ENCODE results near the gene ZNF160. TPM values are rescaled to one million over a fixed set of nuclear protein-coding genes. Genes with fewer than 3 reads are reported as not detected.

Gene ZNF160
- total RNA-seq, 6 donors from 2014 or later = 25.0 to 150 (median 48.5) TPM

- H3K36me3 ChIP-seq = peaks cover 14 to 42% (median 36%) of the 10 kb centered on the region in 4 donors
- DNase-seq = peak in 1 of 2 donors; percentile 42
- 83 to 85% methylated on average over 19 of the region's 19 CpGs for WGBS, 2 donors
Measured at GRCh38 chr19:53091413-53092254, 11.6 kb downstream of the ZNF160 start.

GRCh38 chr19:53088091-53088490, 15.1 kb downstream of the ZNF160 start:
- Histone ChIP-seq H3K27me3 (no peaks in the 10 kb centered on the region), H3K36me3 (peaks cover 36 to 72% (median 60%) of the 10 kb centered on the region in 4 donors), H3K27ac (peak overlapping the region in 3 of 4 donors; percentile 44 to 82 (median 74)), H3K4me3 (no peak overlapping the region), H3K4me1 (peaks cover 0 to 3% (median 0%) of the 10 kb centered on the region in 4 donors), H3K9me3 (no peaks in the 10 kb centered on the region)
- ATAC-seq (ENCODE audit: low FRiP score in 2 of 2) = no peak
- no peak for DNase-seq
- 72 to 84% methylated on average over 6 of the region's 6 CpGs for WGBS, 2 donors
- peak in 1 of 4 donors; percentile 29 for TF ChIP-seq EP300 (IDR thresholded peaks at IDR 0.05)
- TF ChIP-seq POLR2A (IDR thresholded peaks at IDR 0.05) = no peak
- no peak for TF ChIP-seq CTCF (IDR thresholded peaks at IDR 0.05)
- no peak for TF ChIP-seq POLR2AphosphoS5 (IDR thresholded peaks at IDR 0.05)

More at GRCh38 chr19:53091413-53092254, 11.6 kb downstream of the ZNF160 start:
- no peak for ATAC-seq (ENCODE audit: low FRiP score in 2 of 2)
- H3K4me3 ChIP-seq = no peak overlapping the region
- TF ChIP-seq POLR2AphosphoS5 (IDR thresholded peaks at IDR 0.05) (no peak), POLR2A (IDR thresholded peaks at IDR 0.05) (no peak), CTCF (IDR thresholded peaks at IDR 0.05) (no peak), EP300 (IDR thresholded peaks at IDR 0.05) (no peak)
- H3K9me3 ChIP-seq = no peaks in the 10 kb centered on the region
- H3K27me3 ChIP-seq = no peaks in the 10 kb centered on the region
- peaks cover 0 to 3% (median 1%) of the 10 kb centered on the region in 4 donors for H3K4me1 ChIP-seq
- H3K27ac ChIP-seq = no peak overlapping the region

GRCh38 chr19:53086949-53087348, 16.3 kb downstream of the ZNF160 start:
- H3K36me3 ChIP-seq = peaks cover 36 to 82% (median 60%) of the 10 kb centered on the region in 4 donors
- peaks cover 0 to 3% (median 0%) of the 10 kb centered on the region in 4 donors for H3K4me1 ChIP-seq
- TF ChIP-seq EP300 (IDR thresholded peaks at IDR 0.05) = peak; percentile 10 to 71 (median 60)
- TF ChIP-seq CTCF (IDR thresholded peaks at IDR 0.05) = no peak
- TF ChIP-seq POLR2A (IDR thresholded peaks at IDR 0.05) = no peak
- peak; percentile 34 to 68 for TF ChIP-seq POLR2AphosphoS5 (IDR thresholded peaks at IDR 0.05)
- no peaks in the 10 kb centered on the region for H3K27me3 ChIP-seq
- peak overlapping the region; percentile 17 to 82 (median 72) for H3K27ac ChIP-seq
- peaks cover 0 to 3% (median 0%) of the 10 kb centered on the region in 4 donors for H3K9me3 ChIP-seq
- no peak overlapping the region for H3K4me3 ChIP-seq
- 36 to 52% methylated on average over 5 of the region's 5 CpGs for WGBS, 2 donors
- no peak for ATAC-seq (ENCODE audit: low FRiP score in 2 of 2)
- DNase-seq = peak in 1 of 2 donors; percentile 43

- Histone ChIP-seq H3K4me3 (no peak overlapping the region), H3K4me1 (peaks cover 0 to 3% (median 0%) of the 10 kb centered on the region in 4 donors), H3K27me3 (no peaks in the 10 kb centered on the region), H3K27ac (peak overlapping the region in 3 of 4 donors; percentile 67 to 82 (median 76)), H3K36me3 (peaks cover 25 to 73% (median 49%) of the 10 kb centered on the region in 4 donors), H3K9me3 (peaks cover 0 to 16% (median 9%) of the 10 kb centered on the region in 4 donors)
- 95 to 96% methylated on average over 7 of the region's 7 CpGs for WGBS, 2 donors
- ATAC-seq (ENCODE audit: low FRiP score in 2 of 2) = no peak
- DNase-seq = no peak
- TF ChIP-seq POLR2A (IDR thresholded peaks at IDR 0.05) (no peak), POLR2AphosphoS5 (IDR thresholded peaks at IDR 0.05) (no peak), EP300 (IDR thresholded peaks at IDR 0.05) (no peak), CTCF (IDR thresholded peaks at IDR 0.05) (no peak)
Measured at GRCh38 chr19:53085496-53085895, 17.7 kb downstream of the ZNF160 start.

Data from upper lobe of left lung (tissue), 6 donors.